Colonic mucosa (tissue), 4 donors: ENCODE data around the gene MANF. TPM values are rescaled to one million over a fixed set of nuclear protein-coding genes. Genes with fewer than 3 reads are reported as not detected.

ENCODE experiments used
- DNase-seq: peaks from one replicate; pipeline ENCODE4 v3.0.0-alpha.2; 2020
- H3K27ac ChIP-seq: fragments of 200-600 bp; one replicate; pipeline ENCODE4 v1.8.0; 2021
- H3K27me3 ChIP-seq: fragments of 200-600 bp; one replicate; pipeline ENCODE4 v1.8.0; 2021
- H3K36me3 ChIP-seq: fragments of 200-600 bp; one replicate; pipeline ENCODE4 v1.8.0; 2021
- H3K4me1 ChIP-seq: fragments of 200-600 bp; one replicate; pipeline ENCODE4 v1.8.0; 2021; ENCODE audit warnings: mild to moderate bottlenecking
- H3K4me3 ChIP-seq: fragments of 200-600 bp; one replicate; pipeline ENCODE4 v1.8.0; 2021
- H3K9ac ChIP-seq, 2 donors: one replicate each; pipeline ENCODE4 v1.7.0; 2013; ENCODE audit warnings: control low read depth in 2 of 2, low read depth in 2 of 2, low read length in 2 of 2
- H3K9me3 ChIP-seq: fragments of 200-600 bp; one replicate; pipeline ENCODE4 v1.8.0; 2021
- intact Hi-C: fragments of 100-400 bp; cut with DNase I; formaldehyde crosslinking; loops from one replicate; pipeline ENCODE4 v1.14.1; 2022
- total RNA-seq, 2 donors: library from RNA; stranded (reverse); fragmentation: NEBNext Ultra II Directional in 1 of 2; extraction: Animal tissue kit (Norgen Biotek cat#: 25700) in 1 of 2; gene quantifications; one replicate each; pipeline ENCODE4 v1.2.1, GENCODE V29; 2021
- TF ChIP-seq, protein P1 (sequence below): fragments of 200-600 bp; IDR thresholded peaks from one replicate; pipeline ENCODE4 v1.8.0; 2022; ENCODE audit warnings: antibody characterized with exemption, mild to moderate bottlenecking
- donor health status: healthy.
- donor health status: DM: no; HTN: no; CAD: no.
- donor health status: DM: no; HTN: no; CAD: no.

The MANF gene
- total RNA-seq, 2 donors from 2014 or later, result 100 to 178 TPM

DNA sequence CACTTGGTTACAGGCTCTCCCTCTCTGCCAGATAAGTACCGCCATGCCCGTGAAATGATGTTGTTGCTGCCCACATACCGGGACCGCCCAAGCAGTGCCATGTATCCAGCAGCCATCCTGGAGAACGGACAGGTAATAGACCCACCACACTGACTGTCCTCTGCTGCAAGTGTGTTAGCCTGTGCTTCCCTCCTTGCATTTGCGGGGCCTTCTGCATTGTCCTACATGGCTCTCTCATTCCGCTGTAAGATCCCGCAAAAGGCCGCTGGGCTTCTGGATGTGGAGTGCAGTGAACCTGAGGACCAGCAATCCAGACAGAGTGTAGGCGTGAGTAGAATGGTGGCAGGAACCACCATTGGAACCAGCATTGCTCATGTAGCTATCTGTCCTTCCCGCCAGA is 10.6 kb upstream of the MANF start:
- H3K4me3 ChIP-seq, result no peak overlapping the region
- no peak for DNase-seq

DNA sequence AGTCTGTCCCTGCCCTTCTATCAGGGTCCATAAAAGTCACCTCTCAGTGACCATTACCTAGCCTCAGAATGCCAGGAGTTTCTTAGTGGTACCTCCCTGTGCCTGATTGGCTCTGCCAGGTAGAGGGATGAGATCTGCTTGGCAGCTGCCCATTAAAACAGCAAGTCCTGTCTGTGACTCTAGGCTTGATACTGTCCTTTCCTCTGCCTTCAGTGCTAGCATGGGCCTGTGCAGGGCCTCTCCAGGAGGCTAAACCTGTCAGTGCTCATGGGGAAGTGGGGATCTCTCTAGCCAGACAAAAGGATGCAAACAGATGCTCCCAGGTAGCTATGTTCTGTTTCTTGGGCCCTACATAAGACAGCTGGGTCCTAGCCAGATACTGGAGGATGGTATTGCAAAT is 10.0 kb upstream of the MANF start:
- no peaks in the 10 kb centered on the region for H3K27me3 ChIP-seq
- no peak overlapping the region for H3K9ac ChIP-seq
- intact Hi-C loops, result loop anchor here (5.0 kb wide), 1 partner anchor 803 kb away; no protein-coding TSS in a partner anchor
- no peaks in the 10 kb centered on the region for H3K36me3 ChIP-seq
- H3K4me3 ChIP-seq, result no peak overlapping the region
- TF ChIP-seq, protein P1, sequence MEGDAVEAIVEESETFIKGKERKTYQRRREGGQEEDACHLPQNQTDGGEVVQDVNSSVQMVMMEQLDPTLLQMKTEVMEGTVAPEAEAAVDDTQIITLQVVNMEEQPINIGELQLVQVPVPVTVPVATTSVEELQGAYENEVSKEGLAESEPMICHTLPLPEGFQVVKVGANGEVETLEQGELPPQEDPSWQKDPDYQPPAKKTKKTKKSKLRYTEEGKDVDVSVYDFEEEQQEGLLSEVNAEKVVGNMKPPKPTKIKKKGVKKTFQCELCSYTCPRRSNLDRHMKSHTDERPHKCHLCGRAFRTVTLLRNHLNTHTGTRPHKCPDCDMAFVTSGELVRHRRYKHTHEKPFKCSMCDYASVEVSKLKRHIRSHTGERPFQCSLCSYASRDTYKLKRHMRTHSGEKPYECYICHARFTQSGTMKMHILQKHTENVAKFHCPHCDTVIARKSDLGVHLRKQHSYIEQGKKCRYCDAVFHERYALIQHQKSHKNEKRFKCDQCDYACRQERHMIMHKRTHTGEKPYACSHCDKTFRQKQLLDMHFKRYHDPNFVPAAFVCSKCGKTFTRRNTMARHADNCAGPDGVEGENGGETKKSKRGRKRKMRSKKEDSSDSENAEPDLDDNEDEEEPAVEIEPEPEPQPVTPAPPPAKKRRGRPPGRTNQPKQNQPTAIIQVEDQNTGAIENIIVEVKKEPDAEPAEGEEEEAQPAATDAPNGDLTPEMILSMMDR, result no peak
- H3K4me1 ChIP-seq, result no peaks in the 10 kb centered on the region
- DNase-seq, result no peak
- H3K9me3 ChIP-seq, result no peaks in the 10 kb centered on the region
- no peak overlapping the region for H3K27ac ChIP-seq

More for the DNA sequence above, 10.6 kb upstream of the MANF start:
- TF ChIP-seq, protein P1, result no peak
- no peaks in the 10 kb centered on the region for H3K9me3 ChIP-seq
- no peak overlapping the region for H3K9ac ChIP-seq
- H3K36me3 ChIP-seq, result no peaks in the 10 kb centered on the region
- no peaks in the 10 kb centered on the region for H3K4me1 ChIP-seq
- intact Hi-C loops, result loop anchor here (5.0 kb wide), 2 partner anchors 402 to 757 kb away; partner anchors contain the start of gene MAPKAPK3
- H3K27ac ChIP-seq, result no peak overlapping the region
- no peaks in the 10 kb centered on the region for H3K27me3 ChIP-seq

DNA sequence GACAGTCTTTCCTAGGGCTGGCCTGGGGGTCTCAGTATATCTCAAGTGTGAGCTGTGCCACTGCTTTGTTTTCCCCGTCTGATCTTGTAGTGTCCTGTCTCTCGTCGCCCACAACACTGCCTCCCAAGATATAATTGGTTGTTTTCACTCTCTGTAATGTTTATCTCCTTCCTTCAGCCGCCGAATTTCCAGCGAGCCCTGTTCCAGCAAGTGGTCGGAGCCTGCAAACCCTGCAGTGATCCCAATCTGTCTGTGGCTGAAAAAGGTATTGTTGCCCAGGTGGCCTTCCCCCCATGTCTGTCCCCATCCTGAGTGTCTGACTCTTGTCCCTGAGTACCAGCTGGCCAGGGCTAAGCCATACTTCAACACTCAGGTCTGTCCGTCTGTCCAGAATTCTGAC is 9.5 kb upstream of the MANF start:
- intact Hi-C loops, result loop anchor here (5.0 kb wide), 1 partner anchor 803 kb away; no protein-coding TSS in a partner anchor
- Histone ChIP-seq H3K9me3 (no peaks in the 10 kb centered on the region), H3K4me3 (no peak overlapping the region), H3K27me3 (no peaks in the 10 kb centered on the region), H3K9ac (no peak overlapping the region), H3K27ac (no peak overlapping the region), H3K4me1 (no peaks in the 10 kb centered on the region), H3K36me3 (no peaks in the 10 kb centered on the region)
- DNase-seq, result no peak
- TF ChIP-seq, protein P1, result no peak

DNA sequence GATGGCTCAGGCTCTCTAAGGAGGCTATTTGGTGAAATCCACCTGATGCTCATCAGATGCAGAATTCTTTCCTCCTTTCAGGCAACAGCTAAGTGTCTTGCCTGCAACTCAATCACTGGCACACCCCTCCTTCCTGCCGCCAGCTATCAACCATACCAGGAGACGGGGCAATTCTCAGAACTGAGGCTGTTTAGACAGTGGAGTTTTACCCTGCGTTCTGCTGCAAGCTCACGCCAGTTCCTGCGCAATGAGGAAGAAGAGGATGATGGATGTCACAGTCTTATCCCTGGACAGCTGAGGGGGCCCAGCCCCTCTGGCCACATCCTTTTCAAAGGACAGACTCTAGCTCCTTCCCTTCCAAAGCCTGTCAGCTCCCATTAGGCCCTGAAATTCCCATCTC is 7.0 kb upstream of the MANF start:
- Histone ChIP-seq H3K9ac (no peak overlapping the region), H3K27me3 (no peaks in the 10 kb centered on the region), H3K27ac (no peak overlapping the region), H3K4me3 (no peak overlapping the region), H3K36me3 (no peaks in the 10 kb centered on the region), H3K4me1 (no peaks in the 10 kb centered on the region), H3K9me3 (no peaks in the 10 kb centered on the region)
- intact Hi-C loops, result loop anchor here (5.0 kb wide), 1 partner anchor 806 kb away; no protein-coding TSS in a partner anchor
- TF ChIP-seq, protein P1, result no peak
- DNase-seq, result no peak

DNA sequence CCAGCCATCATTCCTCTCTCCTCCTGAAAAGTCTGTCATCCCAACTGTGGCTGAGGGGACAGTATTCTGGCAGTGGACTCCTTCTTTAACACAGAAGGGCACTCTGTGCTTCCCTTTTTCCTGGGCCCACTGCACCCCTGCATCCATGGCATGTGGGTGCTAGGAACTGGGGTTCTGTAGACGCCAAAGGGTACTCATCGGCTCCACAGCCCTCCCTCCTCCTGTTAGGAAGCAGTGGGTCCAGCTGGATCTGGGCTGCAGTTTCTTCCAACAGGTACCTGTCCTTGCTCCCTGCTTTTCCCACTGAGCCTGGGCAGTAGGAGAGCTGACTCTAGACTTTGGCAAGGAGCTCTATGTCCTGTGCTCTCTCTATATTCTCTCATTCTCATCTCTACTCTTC is 6.4 kb upstream of the MANF start:
- no peak for DNase-seq
- H3K36me3 ChIP-seq, result no peaks in the 10 kb centered on the region
- no peaks in the 10 kb centered on the region for H3K9me3 ChIP-seq
- H3K4me3 ChIP-seq, result no peak overlapping the region
- no peak overlapping the region for H3K27ac ChIP-seq
- TF ChIP-seq, protein P1, result no peak
- intact Hi-C loops, result loop anchor here (5.0 kb wide), 1 partner anchor 806 kb away; no protein-coding TSS in a partner anchor
- H3K27me3 ChIP-seq, result no peaks in the 10 kb centered on the region
- H3K9ac ChIP-seq, result no peak overlapping the region
- H3K4me1 ChIP-seq, result no peaks in the 10 kb centered on the region
